ENCODE measurements around the gene PGM1.
"Not testable (repeated sequence)": the region's sequence is repeated elsewhere in the genome, so short reads cannot be mapped to it uniquely, and the experiment has no call there.

- TF ChIP-seq CTCF, EP300 (IDR thresholded peaks at IDR 0.05): not testable (repeated sequence)
Measured at GRCh38 chr1:63574203-63574796, 18.9 kb upstream of the PGM1 start.
